Ureter (tissue), 1 donor: Measurements from ENCODE around the gene UNC119B. TPM values are rescaled to one million over a fixed set of nuclear protein-coding genes. Genes with fewer than 3 reads are reported as not detected.

ENCODE experiments used
- DNase-seq: peaks from one replicate; pipeline ENCODE4 v3.0.0-alpha.2; 2020; ENCODE audit warnings: low spot score
- total RNA-seq: library from RNA; stranded (reverse); gene quantifications from one replicate; pipeline ENCODE4 v1.2.4, GENCODE V29; 2023
- donor health status: DM: yes; HTN: yes; CAD: no.

Gene UNC119B
- total RNA-seq, 1 donor from 2014 or later, result 28.4 TPM

DNA sequence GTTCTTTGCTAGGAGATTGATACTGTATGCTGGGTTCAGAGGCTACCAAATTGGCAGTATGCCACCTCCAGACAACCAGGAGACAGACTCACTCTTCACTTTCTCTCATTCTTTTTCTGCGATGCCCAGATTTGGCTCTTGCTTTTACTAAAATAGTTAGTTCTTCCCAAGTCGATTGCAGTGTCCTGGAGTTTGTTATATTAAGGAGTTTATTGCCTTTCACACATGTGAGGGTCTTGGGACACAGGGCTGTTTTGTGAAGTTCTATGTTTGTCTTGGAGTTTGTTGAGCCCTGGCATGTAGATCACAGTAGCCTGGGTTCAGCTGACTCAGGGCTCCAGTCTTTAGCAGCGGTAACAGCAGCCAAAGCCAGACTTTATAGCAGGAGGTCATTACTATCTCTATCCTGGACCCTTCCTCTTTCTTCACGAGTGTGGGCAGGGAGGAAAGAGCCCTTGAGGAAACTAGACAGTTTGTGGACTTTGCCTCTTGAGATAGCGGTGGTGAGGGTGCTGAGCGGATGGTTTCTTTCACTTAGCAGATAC lies 21.7 kb upstream of the UNC119B start:
- DNase-seq, result no peak

DNA sequence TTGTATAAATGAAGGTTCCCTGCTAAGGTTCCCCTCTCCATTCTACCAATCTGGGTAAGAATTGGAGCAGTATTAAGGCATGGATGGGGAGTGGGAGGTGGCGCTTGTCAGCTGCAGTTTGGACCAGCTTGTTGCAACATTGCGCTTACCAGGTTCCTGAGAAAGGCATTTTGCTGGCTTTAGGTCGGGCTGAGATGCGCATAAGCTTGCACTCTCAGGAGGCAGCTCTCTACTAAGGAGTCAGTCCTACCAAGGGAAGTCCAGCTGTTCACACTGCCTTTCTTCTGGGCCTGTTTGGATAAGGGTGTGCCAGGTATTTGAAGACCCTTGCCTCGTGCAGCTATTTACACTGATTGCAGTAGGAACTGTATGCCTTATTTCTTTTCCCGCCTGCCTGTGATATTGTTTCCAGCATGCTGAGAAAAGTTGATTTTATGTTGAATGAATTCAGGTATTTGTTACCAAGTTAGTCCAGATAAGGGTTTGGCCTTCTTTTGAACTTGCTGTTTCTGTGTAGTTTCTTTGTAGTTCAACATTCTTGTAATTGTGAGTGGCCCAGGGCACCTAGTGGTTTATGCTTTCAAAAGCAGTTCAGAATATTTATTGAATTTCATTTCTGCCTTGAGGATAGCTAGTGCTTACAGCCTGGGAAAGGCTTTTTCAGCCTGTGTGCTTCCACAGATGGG lies 20.7 kb upstream of the UNC119B start:
- no peak for DNase-seq

DNA sequence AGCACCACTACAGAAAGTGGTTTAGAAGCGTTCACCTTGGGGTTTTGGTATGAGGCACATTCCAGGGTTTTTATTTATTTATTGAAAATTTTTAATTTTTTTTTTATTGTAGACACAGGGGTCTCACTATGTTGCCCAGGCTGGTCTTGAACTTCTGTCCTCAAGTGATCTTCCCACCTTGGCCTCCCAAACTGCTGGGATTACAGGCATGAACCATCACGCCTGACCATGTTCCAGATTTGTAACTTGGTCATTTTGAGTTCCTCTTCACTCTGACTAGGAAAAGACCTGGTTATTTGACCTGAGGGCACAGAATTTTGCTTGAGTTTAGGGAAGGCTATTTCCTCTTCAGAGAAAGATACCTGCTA lies 20.2 kb upstream of the UNC119B start:
- no peak for DNase-seq

DNA sequence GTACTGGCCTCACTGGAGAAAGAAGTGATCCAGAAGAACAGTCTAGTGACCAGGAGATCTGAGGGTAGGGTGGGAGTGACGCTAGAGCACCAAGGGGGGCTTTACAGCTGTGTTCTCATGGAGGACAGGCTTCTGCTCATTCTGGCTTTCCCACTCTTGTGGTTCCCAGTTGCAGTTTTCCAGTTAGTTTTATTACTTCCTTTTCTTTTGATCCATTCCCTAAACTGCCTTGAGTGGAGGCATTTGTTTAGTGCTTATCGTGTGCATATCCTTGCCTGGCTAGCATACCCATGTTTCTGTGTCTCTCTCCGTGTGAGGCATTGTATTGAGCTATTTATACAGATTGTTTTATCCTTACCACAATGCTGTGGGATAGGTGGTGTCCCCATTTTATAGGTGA lies 19.3 kb upstream of the UNC119B start:
- no peak for DNase-seq

DNA sequence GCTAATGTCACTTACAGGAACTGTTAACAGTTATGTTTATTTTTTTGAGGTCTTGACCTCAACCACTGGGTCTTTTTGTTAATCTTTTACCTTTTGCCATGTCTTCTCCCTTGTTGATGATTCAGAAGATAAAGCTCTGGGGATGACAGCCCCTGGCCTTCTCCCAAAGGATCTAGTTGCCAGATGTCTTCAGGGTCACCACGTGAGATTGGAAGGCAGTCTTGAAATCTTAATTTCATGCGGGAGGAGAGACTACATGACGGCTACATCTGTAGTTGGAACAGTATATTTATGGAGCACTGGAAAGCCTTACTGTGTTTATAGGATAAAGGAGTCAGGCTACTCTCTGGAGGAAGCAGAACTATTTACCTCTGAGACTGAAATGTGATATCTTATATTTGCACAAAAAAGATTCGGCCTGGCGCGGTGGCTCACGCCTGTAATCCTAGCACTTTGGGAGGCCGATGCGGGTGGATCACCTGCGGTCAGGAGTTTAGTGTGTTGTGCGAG lies 17.7 kb upstream of the UNC119B start:
- no peak for DNase-seq

DNA sequence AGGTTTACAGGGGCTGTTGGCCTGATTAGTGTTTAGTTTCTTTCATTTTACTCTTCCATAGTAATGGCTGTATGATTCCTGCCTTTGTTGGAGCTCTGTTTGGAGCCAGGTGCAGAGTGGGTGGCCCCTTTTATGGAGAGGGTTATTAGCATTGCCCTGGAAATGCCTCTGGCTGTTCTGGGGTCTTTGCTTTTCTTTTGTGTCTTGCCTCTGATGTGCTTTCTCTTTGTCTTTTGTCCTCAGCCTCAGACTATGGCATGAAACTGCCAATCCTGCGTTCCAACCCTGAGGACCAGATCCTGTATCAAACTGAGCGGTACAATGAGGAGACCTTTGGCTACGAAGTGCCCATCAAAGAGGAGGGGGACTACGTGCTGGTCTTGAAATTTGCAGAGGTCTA lies 16.4 kb upstream of the UNC119B start:
- DNase-seq, result no peak

DNA sequence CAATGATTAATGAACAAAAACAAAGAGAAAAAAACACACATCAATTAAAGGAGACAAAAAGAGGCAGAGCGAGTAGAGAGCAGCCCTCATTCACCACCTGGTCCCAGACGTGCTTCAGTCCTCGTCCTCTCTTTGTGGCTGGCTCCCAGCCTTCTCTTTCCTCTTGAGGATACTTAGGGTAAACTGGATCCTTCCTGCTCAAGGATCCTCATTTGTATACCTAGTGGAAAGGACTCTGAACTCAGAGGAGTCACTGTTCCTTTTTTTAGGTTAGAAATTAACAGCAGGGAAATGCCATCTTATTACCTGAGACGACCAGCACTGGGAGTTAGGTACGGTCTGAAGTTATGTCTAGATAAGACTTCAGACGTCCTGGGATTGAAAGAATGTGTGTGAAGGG lies 13.6 kb upstream of the UNC119B start:
- DNase-seq, result no peak

DNA sequence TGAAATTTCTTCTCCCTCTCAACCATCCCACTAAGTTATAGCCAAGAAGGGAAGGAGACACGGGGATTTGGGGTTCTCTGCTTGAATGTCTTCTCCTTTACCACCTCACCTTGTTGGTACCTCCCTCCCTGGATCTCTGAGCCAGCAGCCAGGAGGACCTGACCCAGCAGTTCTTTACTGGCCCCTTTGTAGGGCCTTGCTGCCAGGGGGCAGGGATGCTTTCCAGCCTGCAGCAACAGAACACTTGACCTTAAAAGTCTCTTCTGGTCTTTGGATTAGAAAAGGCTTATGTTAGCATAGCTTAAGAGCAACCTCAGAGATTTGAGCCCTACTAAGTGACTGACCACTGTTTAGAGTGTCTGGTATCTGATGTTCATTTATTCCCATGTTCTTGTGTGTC lies 12.9 kb upstream of the UNC119B start:
- no peak for DNase-seq

DNA sequence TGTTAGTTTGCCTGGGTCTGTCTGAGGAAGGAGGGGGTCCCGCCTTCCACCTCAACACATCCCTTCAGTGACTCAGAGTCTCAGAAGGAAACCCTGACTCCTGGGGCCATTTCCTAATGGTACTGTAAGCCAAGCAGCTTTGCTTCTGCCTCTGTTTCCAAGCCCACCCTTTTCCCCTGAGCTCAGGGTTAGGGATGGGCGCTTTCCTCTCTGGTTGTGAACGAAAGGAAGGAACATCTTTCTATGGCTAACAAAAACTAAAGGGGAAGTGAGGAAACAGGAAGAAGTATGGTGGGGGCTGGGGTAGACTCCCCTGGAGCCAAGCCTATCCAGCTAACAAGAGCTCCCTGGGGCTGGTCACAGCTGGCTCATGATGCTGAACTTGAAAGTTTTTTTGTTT lies 11.6 kb upstream of the UNC119B start:
- no peak for DNase-seq

DNA sequence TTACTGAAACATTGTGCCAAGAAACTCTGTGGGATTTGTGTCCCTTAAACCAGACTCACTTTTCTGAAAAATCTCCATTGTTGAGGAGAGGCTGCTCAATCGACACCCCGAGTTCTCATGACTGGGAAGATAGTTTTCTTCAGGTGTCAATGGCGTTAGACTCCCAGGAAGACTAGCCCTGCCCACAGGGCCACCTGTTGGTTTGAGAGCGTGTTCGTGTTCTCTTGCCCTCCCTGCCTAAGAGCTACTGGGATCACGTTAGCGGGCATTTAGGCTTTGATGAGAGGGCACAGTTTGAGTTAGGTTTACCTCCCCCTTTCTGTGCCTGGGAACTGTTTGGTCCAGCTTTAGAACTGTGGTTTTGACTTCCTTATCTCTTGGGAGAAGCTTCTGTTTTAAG lies 10.7 kb upstream of the UNC119B start:
- DNase-seq, result no peak

DNA sequence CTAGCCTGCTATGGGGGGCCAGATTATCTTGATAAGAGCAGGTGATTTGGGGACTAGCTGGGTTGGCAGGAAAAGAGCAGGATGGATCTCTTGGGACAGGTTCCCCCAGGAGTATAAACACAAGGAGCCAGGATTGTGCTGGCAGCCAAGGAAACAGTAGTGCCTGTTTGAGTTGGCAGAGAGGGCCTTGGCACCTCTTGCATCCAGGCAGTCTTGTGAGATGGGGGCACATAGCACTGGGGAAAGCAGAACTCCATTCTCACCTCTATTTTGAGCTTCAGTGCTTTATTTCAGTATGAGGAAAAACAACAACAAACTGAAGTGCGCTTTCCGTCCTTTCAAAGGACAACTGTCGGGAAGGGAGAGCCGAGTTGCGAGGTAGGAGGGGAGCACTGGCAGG lies 9.4 kb upstream of the UNC119B start:
- DNase-seq, result no peak

DNA sequence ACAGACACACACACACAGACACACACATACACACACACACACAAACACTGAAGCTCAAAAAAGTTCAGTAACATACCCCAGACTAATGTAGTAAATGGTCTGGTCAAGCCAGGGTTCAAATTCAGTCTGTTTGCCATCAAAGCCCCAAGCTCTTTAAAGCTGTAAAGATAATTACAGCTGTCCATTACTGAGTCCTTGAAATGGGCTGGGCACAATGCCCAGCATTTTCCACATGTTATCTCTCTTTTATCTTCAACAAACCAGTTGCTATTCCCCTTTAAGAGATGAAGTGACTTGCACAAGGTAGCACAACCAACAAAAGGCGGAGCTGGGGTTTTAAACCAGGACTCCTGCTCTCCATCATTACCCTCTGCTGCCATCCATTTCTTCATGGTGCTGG lies 7.6 kb upstream of the UNC119B start:
- no peak for DNase-seq

DNA sequence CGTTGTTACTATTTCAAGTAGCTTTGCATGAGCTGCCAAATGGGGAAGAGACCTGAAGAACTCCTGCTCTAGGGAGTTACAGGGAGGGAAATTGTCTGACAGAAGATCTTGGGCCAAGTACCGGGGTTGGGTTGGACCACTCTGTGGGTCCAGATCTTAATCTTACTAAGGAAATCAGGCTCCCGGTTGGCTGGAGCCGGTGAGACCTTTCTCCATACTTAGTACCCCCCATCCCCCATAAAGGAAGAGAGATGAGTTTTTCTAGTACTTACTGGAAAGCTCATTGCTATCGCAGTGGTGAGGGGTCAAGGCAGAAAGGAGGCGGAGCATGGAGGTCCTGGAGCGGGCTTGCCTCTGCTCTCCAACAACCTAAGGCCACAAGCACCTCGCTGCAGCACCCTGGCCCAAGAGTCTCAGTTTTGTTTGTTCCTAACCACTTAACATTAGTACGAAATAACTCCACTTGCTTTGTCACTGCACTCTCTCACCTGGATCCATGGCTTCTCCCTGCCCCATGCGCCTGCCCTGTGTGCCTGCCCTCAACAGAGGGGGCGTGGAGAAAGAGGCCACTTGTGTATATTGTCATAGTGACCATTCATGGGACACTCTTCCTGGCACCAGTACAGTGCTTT lies 6.8 kb upstream of the UNC119B start:
- DNase-seq, result no peak

DNA sequence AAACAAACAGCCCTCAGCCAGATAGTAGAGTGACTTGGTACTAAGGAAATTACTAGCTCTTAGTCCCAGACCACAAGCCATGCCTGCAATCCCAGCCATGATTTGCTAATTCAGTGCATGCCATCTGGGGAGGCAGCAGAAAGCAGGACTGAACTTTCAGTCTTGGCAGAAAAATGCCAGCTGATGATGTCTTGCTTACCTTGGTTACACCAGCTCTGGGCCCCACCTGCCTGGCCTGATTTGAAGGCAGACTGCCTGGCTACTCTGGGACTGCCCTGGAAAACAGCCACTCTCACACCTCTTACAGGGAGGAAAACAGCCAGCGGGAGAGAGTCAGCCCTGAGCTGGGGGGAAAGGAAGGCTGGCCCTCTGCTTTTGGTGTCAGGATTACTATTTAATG lies 4.6 kb upstream of the UNC119B start:
- no peak for DNase-seq

DNA sequence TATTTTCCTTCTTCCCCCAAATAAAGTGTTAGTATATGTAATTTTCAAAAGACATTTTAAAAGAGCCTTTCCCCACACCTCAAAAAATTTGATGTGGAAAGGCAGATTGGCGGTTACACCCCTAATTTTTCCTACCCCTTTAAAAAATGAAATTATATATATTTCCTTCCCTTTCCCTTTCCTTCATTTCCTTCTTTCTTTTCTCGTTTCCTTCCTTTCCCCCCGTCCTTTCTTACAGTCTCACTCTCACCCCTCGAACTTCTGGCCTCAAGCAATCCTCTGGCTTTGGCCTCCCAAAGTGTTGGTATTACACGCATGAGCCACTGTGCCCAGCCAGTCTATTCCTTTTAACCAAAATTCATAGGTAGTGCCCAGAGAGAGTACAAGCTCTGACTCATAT lies 4.2 kb upstream of the UNC119B start:
- DNase-seq, result no peak

DNA sequence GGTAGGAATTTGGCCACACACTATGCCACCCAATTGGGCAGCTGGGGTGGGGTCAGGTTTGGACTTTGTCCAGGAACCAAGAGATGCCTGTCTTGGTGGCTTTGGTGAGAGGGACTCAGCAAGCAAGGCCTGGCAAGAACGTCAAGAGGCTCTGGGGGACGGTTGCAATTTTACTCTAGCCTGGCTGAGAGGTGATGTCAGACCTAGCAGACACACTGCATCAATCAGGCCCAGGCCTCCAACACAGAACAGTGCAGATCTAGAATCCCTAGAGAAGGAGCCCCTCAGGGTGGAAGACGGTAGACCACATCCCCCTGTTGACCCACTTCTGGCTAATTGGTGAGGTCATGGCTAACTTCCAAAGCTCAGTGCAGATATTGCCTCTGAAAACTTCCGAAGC lies 1.6 kb upstream of the UNC119B start:
- no peak for DNase-seq

DNA sequence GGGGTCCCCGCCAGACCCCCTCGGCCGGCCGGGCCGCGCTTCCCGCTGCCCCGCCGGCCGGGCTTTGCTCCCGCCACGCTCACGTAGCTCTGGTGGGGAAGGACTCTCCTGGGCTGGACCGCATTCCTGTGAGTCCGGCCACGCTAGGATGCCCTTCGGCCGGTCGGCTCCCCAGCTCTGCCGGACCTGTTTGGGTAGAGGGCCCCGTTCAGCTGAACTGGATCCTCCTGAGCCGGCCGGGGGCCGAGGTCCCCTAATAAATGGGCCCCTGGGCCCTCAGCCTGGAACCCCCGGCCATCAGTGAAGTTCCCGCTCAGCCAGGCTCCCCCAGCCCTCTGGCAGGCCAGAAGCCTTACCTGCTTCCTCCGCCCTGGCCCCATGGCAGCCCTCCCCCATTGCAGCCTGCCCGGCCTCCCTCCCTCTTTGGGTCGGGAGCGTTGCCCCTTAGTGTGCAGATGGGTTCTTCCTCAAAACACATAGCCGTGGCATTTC lies 593 bp downstream of the UNC119B start:
- DNase-seq, result no peak

DNA sequence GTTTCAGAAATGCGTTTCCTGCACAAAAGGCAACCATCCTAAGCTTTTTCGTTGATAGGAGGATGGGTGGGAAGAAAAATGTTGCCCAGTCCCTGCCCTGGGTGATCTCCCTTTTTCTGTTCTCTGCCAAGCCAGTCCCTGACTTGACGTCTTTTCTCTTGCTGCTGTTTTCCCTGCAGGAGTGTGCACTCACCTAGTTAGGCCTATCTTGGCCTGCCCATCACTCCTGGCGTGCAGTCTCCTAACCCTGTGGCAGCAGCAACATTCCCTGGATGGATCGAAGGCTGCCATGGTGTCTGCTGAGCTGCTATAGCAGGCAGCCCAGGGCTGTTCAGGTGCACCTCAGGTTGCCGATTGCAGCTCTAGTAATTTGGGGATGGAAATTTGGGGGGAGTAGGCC lies 1.2 kb downstream of the UNC119B start:
- no peak for DNase-seq

DNA sequence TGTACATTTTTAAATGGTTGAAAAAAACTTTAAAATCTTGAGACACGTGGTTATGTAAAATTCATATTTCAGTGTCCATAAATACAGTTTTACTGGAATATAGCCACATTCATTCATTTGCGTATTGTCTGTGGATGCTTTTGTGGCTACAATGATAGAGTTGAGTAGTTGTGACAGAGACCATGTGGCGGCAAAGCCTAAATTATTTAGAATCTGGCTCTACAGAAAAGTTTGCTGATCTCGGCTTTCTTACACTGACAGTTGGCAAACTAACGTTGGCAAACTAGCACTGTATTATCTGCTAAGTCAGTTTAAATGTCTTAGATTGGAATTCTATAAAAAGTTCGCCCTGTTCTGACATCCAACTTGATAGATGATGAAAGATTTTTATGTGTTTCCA lies 2.4 kb downstream of the UNC119B start:
- no peak for DNase-seq

DNA sequence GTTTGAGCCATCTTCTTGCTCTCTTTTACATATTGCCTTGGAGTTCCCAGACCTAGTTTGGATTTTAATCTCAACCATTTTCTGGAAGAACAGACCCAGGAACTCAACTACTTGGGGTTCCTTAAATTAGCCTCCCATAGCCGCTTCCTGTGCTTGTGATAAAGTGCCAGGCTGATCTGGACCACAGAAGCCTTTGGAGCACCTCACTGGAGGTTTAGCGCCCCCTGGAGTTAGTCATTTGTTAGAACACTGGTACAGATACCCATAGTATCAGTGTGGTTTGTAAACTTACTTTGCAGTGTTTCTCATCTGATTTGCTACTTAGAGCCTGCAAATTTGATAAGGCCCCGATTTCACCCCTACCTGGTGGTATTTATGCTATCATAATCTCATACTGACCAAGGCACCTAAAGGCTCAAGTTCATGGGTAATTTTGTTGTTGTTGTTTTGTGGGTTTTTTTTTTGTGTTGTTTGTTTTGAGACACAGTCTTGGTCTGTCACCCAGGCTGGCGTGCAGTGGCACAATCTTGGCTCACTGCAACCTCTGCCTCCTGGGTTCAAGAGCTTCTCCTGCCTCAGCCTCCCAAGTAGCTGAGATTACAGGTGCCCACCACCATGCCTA lies 3.7 kb downstream of the UNC119B start:
- peak; percentile 83 for DNase-seq

DNA sequence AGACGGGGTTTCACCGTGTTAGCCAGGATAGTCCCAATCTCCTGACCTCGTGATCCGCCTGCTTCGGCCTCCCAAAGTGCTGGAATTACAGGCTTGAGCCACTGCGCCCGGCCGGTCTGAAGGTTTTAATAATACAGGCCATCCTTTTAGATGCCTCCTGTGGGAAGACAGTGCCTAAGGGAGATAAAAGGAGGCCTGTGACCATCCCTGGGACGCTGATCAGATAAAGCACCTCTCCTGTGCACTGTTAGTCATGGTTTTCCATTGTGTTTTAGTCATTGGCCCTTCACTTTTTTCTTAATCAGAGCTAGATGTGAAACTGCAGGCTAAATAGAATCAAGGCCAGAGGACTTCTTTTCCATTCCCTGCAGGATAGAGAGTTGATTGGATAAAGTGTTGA lies 7.8 kb downstream of the UNC119B start:
- DNase-seq, result no peak

DNA sequence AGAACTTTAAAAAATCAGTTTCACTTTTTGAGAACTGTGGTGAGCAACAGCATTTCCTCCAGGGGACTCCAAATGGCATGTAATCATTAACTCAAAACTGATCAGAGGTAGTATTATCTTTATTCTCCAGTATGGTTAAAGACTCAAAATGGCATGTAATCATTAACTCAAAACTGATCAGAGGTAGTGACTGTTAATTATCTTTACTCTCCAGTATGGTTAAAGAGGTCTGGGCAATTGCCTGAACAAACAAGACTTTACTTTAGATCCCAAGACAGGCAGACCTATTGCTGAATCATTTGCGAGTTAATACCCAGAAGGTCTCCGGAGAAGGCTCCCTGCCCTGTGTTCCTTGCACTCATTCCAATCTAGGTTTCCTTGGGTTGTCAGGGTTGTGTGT lies 8.8 kb downstream of the UNC119B start:
- DNase-seq, result no peak
